HEK293T (cell line): ENCODE data around the gene MAEL.

ENCODE experiments used
- CTCF ChIA-PET: fragments of 350-600 bp; formaldehyde crosslinking; extraction: SDS; loops from one replicate; lab custom pipeline; 2021; ENCODE audit warnings: antibody characterized with exemption, inconsistent platforms; lab: Yijun Ruan, JAX
- POLR2A ChIA-PET: fragments of 350-600 bp; formaldehyde crosslinking; extraction: SDS; loops from one replicate; lab custom pipeline; 2020; ENCODE audit warnings: antibody characterized with exemption, inconsistent platforms; lab: Yijun Ruan, JAX
- DNase-seq: peaks from one replicate; pipeline ENCODE4 v3.0.0; 2012; ENCODE audit warnings: mixed read lengths; ENCODE audit errors: extremely low spot score
- ARNT ChIP-seq: fragments of 450-650 bp; IDR thresholded peaks from 2 replicates; pipeline ENCODE4 v1.6.1; 2017; ENCODE audit warnings: mild to moderate bottlenecking
- BHLHE40 ChIP-seq: fragments of 450-650 bp; IDR thresholded peaks from 2 replicates; pipeline ENCODE4 v1.6.1; 2016; ENCODE audit warnings: mild to moderate bottlenecking, moderate library complexity, borderline replicate concordance
- CTBP1 ChIP-seq: fragments of 450-650 bp; IDR thresholded peaks from 2 replicates; pipeline ENCODE4 v1.6.1; 2016; ENCODE audit warnings: borderline replicate concordance
- ELF4 ChIP-seq: fragments of 450-650 bp; IDR thresholded peaks from 2 replicates; pipeline ENCODE4 v1.6.1; 2017; ENCODE audit warnings: antibody characterized with exemption
- FOXA1 ChIP-seq: fragments of 450-650 bp; IDR thresholded peaks from 2 replicates; pipeline ENCODE4 v1.6.1; 2016; ENCODE audit warnings: mild to moderate bottlenecking
- FOXK2 ChIP-seq: fragments of 450-650 bp; IDR thresholded peaks from 2 replicates; pipeline ENCODE4 v1.6.1; 2016; ENCODE audit warnings: mild to moderate bottlenecking
- FOXM1 ChIP-seq: fragments of 450-650 bp; IDR thresholded peaks from 2 replicates; pipeline ENCODE4 v1.6.1; 2017; ENCODE audit warnings: mild to moderate bottlenecking, borderline replicate concordance
- HDGF ChIP-seq: fragments of 450-650 bp; IDR thresholded peaks from 2 replicates; pipeline ENCODE4 v1.6.1; 2017; ENCODE audit warnings: antibody characterized with exemption, borderline replicate concordance
- L3MBTL2 ChIP-seq: fragments of 450-650 bp; conservative IDR thresholded peaks from 2 replicates; pipeline ENCODE4 v1.6.1; 2016; ENCODE audit warnings: mild to moderate bottlenecking
- LEF1 ChIP-seq: fragments of 450-650 bp; IDR thresholded peaks from 2 replicates; pipeline ENCODE4 v1.6.1; 2017; ENCODE audit warnings: mild to moderate bottlenecking, borderline replicate concordance
- NFRKB ChIP-seq: fragments of 450-650 bp; IDR thresholded peaks from 2 replicates; pipeline ENCODE4 v1.6.1; 2016; ENCODE audit warnings: mild to moderate bottlenecking, moderate library complexity
- SP1 ChIP-seq: fragments of 450-650 bp; IDR thresholded peaks from 2 replicates; pipeline ENCODE4 v1.6.1; 2017
- SUZ12 ChIP-seq: fragments of 450-650 bp; IDR thresholded peaks from 2 replicates; pipeline ENCODE4 v1.6.1; 2016; ENCODE audit warnings: mild to moderate bottlenecking
- TARDBP ChIP-seq: fragments of 450-650 bp; IDR thresholded peaks from 2 replicates; pipeline ENCODE4 v1.6.1; 2016
- ZNF384 ChIP-seq: fragments of 450-650 bp; IDR thresholded peaks from 2 replicates; pipeline ENCODE4 v1.6.1; 2016
- TF ChIP-seq, protein P1 (sequence below): fragments of 450-650 bp; IDR thresholded peaks from 2 replicates; pipeline ENCODE4 v1.6.1; 2016

The MAEL gene

DNA sequence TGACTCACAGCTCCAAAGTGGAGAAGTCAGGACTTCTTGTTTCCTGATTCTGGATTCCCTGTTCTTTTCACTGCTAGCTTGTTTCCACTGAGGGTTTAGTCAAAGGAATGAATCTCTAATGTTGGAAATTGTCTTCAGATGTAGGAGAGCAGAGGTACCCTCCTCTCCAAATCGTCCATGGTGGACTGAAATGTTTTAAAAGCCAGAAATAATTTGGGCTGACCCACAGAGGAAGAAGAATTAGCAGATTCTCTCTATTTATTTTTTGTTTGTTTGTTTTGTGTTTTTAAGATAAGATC, 70.7 kb downstream of the MAEL start:
- TF ChIP-seq BHLHE40, result no peak
- TF ChIP-seq HDGF, result no peak
- no peak for TF ChIP-seq LEF1
- no peak for TF ChIP-seq SUZ12
- TF ChIP-seq FOXM1, result no peak
- TF ChIP-seq FOXA1, result no peak
- CTCF ChIA-PET, result interaction anchor here (0.6 to 6.6 kb wide), 10 partner anchors 15 to 1458 kb away, joined by 3 to 163 read pairs (median 3); no protein-coding TSS in a partner anchor
- DNase-seq, result no peak
- POLR2A ChIA-PET, result interaction anchor here (0.6 to 1.5 kb wide), 4 partner anchors 146 to 221 kb away, joined by 3 to 7 read pairs (median 4); partner anchors contain the start of genes POGK and TADA1

- CTCF ChIA-PET, result interaction anchor here (0.6 to 6.6 kb wide), 6 partner anchors 16 to 175 kb away, joined by 3 to 163 read pairs (median 3); no protein-coding TSS in a partner anchor
- POLR2A ChIA-PET, result interaction anchor here (1.1 kb wide), 1 partner anchor 221 kb away, joined by 3 read pairs; the partner anchor contains the start of gene POGK
Measured at GRCh38 chr1:167060141-167061072, 71.3 kb downstream of the MAEL start.

DNA sequence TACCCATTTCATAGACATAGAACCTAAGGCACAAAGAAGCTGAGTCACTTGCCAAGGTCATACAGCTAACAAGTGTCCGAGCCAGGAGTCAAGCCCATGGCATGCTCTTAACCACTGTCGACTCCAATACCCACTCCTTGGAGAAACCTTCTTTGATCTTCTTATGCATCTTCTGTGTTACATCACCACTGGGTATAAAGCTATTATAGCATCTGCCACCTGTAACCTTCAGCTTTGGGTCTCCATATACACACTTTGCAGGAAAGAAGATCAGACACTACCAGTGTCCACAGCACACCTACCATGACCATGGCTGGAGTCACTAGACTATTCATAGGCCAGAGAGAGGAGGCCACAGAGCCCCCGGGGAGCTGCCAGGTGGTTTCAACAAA, 72.0 kb downstream of the MAEL start:
- no peak for DNase-seq
- CTCF ChIA-PET, result interaction anchor here (0.6 to 6.6 kb wide), 2 partner anchors 152 to 176 kb away, joined by 6 to 163 read pairs; no protein-coding TSS in a partner anchor
- TF ChIP-seq SP1, result no peak
- no peak for TF ChIP-seq LEF1
- TF ChIP-seq ELF4, result no peak
- POLR2A ChIA-PET, result interaction anchor here (0.9 to 1.1 kb wide), 2 partner anchors 159 to 222 kb away, joined by 3 read pairs; partner anchors contain the start of gene POGK

More at GRCh38 chr1:167060141-167061072, 71.3 kb downstream of the MAEL start:
- TF ChIP-seq SUZ12, result no peak
- no peak for TF ChIP-seq FOXA1
- no peak for TF ChIP-seq ELF4
- DNase-seq, result peak; percentile 39

GRCh38 chr1:167064621-167065020, 75.5 kb downstream of the MAEL start:
- CTCF ChIA-PET, result no interaction called here

DNA sequence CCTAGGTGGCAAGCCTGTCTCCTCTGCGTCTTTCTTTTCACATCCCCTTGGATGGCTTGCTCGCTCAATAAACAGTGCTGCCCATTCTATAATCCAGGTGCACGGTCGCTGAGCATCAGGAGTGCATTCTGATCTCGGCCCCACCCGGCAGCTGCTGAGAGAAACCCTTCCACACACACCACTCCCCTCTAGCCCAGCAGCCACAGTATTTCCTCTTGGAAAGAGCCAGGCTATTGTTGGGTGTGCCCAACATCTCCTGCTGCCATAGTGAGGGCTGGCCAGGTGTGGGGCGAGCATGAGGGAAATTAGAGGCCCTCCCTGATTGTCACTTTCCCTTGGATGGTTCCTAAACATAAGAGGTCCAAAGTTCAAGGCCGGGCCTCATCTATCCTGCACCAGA, 76.4 kb downstream of the MAEL start:
- ChIA-PET CTCF (interaction anchor here (1.1 kb wide), 1 partner anchor 84 kb away, joined by 3 read pairs; no protein-coding TSS in a partner anchor), POLR2A (interaction anchor here (4.4 kb wide), 1 partner anchor 155 kb away, joined by 31 read pairs; the partner anchor contains the start of gene POU2F1)
- DNase-seq, result no peak
- TF ChIP-seq FOXK2 (no peak), FOXA1 (no peak), ZNF384 (no peak), SP1 (no peak), ARNT (no peak), LEF1 (no peak), NFRKB (no peak), ELF4 (no peak), CTBP1 (no peak), L3MBTL2 (no peak), SUZ12 (no peak), HDGF (no peak), FOXM1 (no peak), BHLHE40 (no peak), TARDBP (no peak)
- TF ChIP-seq, protein P1, sequence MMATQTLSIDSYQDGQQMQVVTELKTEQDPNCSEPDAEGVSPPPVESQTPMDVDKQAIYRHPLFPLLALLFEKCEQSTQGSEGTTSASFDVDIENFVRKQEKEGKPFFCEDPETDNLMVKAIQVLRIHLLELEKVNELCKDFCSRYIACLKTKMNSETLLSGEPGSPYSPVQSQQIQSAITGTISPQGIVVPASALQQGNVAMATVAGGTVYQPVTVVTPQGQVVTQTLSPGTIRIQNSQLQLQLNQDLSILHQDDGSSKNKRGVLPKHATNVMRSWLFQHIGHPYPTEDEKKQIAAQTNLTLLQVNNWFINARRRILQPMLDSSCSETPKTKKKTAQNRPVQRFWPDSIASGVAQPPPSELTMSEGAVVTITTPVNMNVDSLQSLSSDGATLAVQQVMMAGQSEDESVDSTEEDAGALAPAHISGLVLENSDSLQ, result no peak

More at GRCh38 chr1:167064621-167065020, 75.5 kb downstream of the MAEL start:
- POLR2A ChIA-PET, result interaction anchor here (0.7 to 4.4 kb wide), 2 partner anchors 156 to 295 kb away, joined by 3 to 31 read pairs; partner anchors contain the start of gene POU2F1
- DNase-seq, result no peak
- TF ChIP-seq FOXK2, result no peak

- DNase-seq, result peak; percentile 94
- ChIA-PET POLR2A (interaction anchor here (4.4 kb wide), 1 partner anchor 154 kb away, joined by 31 read pairs; the partner anchor contains the start of gene POU2F1), CTCF (interaction anchor here (0.6 to 1.1 kb wide), 6 partner anchors 18 to 603 kb away, joined by 3 to 9 read pairs (median 4); partner anchors contain the start of gene POU2F1)
- no peak for TF ChIP-seq FOXA1
- TF ChIP-seq L3MBTL2, result peak; percentile 82
Measured at GRCh38 chr1:167066333-167067122, 77.4 kb downstream of the MAEL start.

- POLR2A ChIA-PET, result no interaction called here
- TF ChIP-seq ZNF384, result no peak
- TF ChIP-seq TARDBP, result no peak
- no peak for TF ChIP-seq FOXA1
- no peak for TF ChIP-seq LEF1
- TF ChIP-seq CTBP1, result no peak
- TF ChIP-seq FOXK2, result no peak
- TF ChIP-seq, protein P1, result no peak
- TF ChIP-seq FOXM1, result no peak
- no peak for TF ChIP-seq NFRKB
- no peak for TF ChIP-seq ARNT
- no peak for TF ChIP-seq L3MBTL2
- TF ChIP-seq HDGF, result no peak
- no peak for TF ChIP-seq SUZ12
- TF ChIP-seq ELF4, result no peak
- TF ChIP-seq SP1, result no peak
- no peak for TF ChIP-seq BHLHE40
- DNase-seq, result no peak
- CTCF ChIA-PET, result no interaction called here
Measured at GRCh38 chr1:167067904-167068303, 78.8 kb downstream of the MAEL start.
